ENCODE results near the gene MYLK. TPM values are rescaled to one million over a fixed set of nuclear protein-coding genes. Genes with fewer than 3 reads are reported as not detected.

MYLK gene
- total RNA-seq, 1 donor from 2014 or later = 50.5 TPM

- peaks cover 12% of the 10 kb centered on the region for H3K36me3 ChIP-seq (ENCODE audit: insufficient read depth, low read length)
- H4K20me1 ChIP-seq (ENCODE audit: insufficient read depth, low read length) = no peaks in the 10 kb centered on the region
- no peak overlapping the region for H3K4me3 ChIP-seq (ENCODE audit: insufficient read depth, low read depth, low read length)
- no peaks in the 10 kb centered on the region for H3K9me3 ChIP-seq (ENCODE audit: insufficient read depth, low read depth, low read length)
- no peak overlapping the region for H3K27ac ChIP-seq (ENCODE audit: low read depth, low read length)
- H3K4me1 ChIP-seq (ENCODE audit: insufficient read depth, low read length) = peaks cover 41% of the 10 kb centered on the region
- DNase-seq (ENCODE audit: low read depth) (no peak), FAIRE-seq (no peak)
- TF ChIP-seq CTCF (IDR thresholded peaks at IDR 0.05; ENCODE audit: insufficient read depth, low read depth, low read length) = no peak
- TF ChIP-seq EZH2 (IDR thresholded peaks at IDR 0.05; ENCODE audit: insufficient read depth, low read length) = no peak
- Mint-ChIP-seq H3K27me3 (ENCODE audit: low read depth, unreplicated experiment) (peaks cover 6% of the 10 kb centered on the region), H3K36me3 (ENCODE audit: low read depth, unreplicated experiment) (peaks cover 7% of the 10 kb centered on the region), H3K4me1 (ENCODE audit: low read depth, unreplicated experiment) (peaks cover 22% of the 10 kb centered on the region), H3K4me3 (ENCODE audit: unreplicated experiment) (no peak overlapping the region), H3K9me3 (ENCODE audit: unreplicated experiment) (no peaks in the 10 kb centered on the region), H3K27ac (ENCODE audit: unreplicated experiment) (no peak overlapping the region)
- peaks cover 13% of the 10 kb centered on the region for H3K79me2 ChIP-seq (ENCODE audit: insufficient read depth, low read length)
- no peak overlapping the region for H3K9ac ChIP-seq (ENCODE audit: low read length)
- H2AFZ ChIP-seq (ENCODE audit: low read depth, low read length) = no peak overlapping the region
- H3K4me2 ChIP-seq (ENCODE audit: low read length) = no peak overlapping the region
- no peaks in the 10 kb centered on the region for H3K27me3 ChIP-seq (ENCODE audit: insufficient read depth, low read length)
These were observed 88.5 kb downstream of the MYLK start for GRCh38 chr3:123795471-123796251.

- DNase-seq (ENCODE audit: low read depth) (no peak), FAIRE-seq (no peak)
- H3K27me3 Mint-ChIP-seq (ENCODE audit: low read depth, unreplicated experiment) = peaks cover 4% of the 10 kb centered on the region
- H3K27ac ChIP-seq (ENCODE audit: low read depth, low read length) = no peak overlapping the region
- peaks cover 16% of the 10 kb centered on the region for H3K36me3 ChIP-seq (ENCODE audit: insufficient read depth, low read length)
- peaks cover 49% of the 10 kb centered on the region for H3K4me1 ChIP-seq (ENCODE audit: insufficient read depth, low read length)
- no peak overlapping the region for H3K9ac ChIP-seq (ENCODE audit: low read length)
- H3K4me1 Mint-ChIP-seq (ENCODE audit: low read depth, unreplicated experiment) = peaks cover 43% of the 10 kb centered on the region
- H3K36me3 Mint-ChIP-seq (ENCODE audit: low read depth, unreplicated experiment) = peaks cover 3% of the 10 kb centered on the region
- no peak overlapping the region for H3K4me3 ChIP-seq (ENCODE audit: insufficient read depth, low read depth, low read length)
- H3K4me2 ChIP-seq (ENCODE audit: low read length) = no peak overlapping the region
- peaks cover 13% of the 10 kb centered on the region for H3K79me2 ChIP-seq (ENCODE audit: insufficient read depth, low read length)
- TF ChIP-seq EZH2 (IDR thresholded peaks at IDR 0.05; ENCODE audit: insufficient read depth, low read length) (no peak), CTCF (IDR thresholded peaks at IDR 0.05; ENCODE audit: insufficient read depth, low read depth, low read length) (no peak)
- H3K27ac Mint-ChIP-seq (ENCODE audit: unreplicated experiment) = no peak overlapping the region
- no peak overlapping the region for H3K4me3 Mint-ChIP-seq (ENCODE audit: unreplicated experiment)
- no peaks in the 10 kb centered on the region for H3K9me3 ChIP-seq (ENCODE audit: insufficient read depth, low read depth, low read length)
- no peak overlapping the region for H2AFZ ChIP-seq (ENCODE audit: low read depth, low read length)
- no peaks in the 10 kb centered on the region for H4K20me1 ChIP-seq (ENCODE audit: insufficient read depth, low read length)
- H3K27me3 ChIP-seq (ENCODE audit: insufficient read depth, low read length) = no peaks in the 10 kb centered on the region
- H3K9me3 Mint-ChIP-seq (ENCODE audit: unreplicated experiment) = no peaks in the 10 kb centered on the region
These were observed 90.7 kb downstream of the MYLK start for GRCh38 chr3:123793425-123793824.

Data from astrocyte (in vitro differentiated cells and primary cell).